NCI-H2029 (cell line): ENCODE data around the gene PLAAT4.
"Not testable (repeated sequence)": the region's sequence is repeated elsewhere in the genome, so short reads cannot be mapped to it uniquely, and the experiment has no call there.

ENCODE experiments used
- DNase-seq: peaks from one replicate; lab custom pipeline; 2025; lab: John Stamatoyannopoulos, UW

Gene PLAAT4

GRCh38 chr11:63511048-63511748, 25.4 kb upstream of the PLAAT4 start:
- no peak for DNase-seq

- no peak for DNase-seq
Observed at GRCh38 chr11:63512816-63513215, 23.8 kb upstream of the PLAAT4 start.

DNA sequence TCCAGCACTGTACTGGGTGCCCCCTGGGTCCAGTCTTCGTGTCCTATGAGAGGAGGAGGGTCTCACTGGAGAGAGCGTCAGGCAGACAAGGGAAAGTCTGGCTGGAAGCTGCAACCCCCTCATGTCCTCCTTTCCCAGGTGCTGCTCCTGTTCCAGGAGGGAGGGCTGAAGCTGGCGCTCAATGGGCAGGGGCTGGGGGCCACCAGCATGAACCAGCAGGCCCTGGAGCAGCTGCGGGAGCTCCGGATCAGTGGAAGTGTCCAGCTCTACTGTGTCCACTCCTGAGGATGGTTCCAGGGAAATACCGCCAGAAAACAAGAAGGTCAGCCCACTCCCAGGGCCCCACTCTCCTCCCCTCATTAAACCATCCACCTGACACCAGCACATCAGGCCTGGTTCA, 20.5 kb upstream of the PLAAT4 start:
- DNase-seq, result no peak

DNA sequence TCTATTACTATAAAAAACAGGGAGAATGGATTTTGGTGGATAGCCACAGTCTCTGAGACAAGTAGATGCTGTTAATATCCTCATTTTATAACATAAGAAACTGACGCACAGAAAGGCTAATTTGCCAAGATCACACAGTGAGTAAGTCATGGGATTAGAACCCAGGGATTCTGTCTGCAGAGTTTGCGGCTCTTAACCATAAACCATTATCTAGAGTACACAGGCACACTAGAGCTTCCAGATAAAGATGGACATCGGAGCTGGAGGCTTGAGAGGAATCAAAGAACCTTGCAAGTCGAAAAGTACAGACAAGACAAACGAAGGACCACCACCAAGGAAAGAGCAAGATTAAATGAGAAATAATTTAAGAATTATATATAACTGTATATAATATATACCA, 19.5 kb upstream of the PLAAT4 start:
- no peak for DNase-seq

- DNase-seq, result no peak
Observed at GRCh38 chr11:63518548-63518947, 18.1 kb upstream of the PLAAT4 start.

DNA sequence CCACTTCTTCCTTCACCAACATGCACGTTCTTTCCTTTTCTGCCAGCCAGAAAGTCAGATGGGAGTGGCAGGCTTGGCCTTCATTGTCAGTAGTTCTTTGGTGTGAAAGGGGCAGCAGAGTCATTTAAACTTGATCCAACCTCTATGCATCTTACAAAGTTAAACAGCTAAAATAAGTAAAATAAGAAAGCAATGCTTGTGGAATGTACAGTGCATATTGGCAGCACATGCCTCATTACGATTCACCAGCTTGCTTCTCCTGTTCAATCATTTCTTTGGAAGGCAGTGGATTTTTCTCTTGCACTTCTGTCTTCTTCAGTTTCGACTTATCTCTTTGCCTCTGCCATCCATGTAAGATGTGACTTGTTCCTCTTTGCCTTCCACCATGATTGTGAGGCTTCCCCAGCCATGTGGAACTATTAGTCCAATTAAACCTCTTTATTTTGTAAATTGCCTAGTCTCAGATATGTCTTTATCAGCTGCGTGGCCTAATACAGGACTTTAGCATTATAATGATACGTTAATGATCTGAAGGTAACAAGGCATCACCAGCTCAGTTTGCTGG, 15.9 kb upstream of the PLAAT4 start:
- no peak for DNase-seq

- DNase-seq, result no peak
Observed at GRCh38 chr11:63521896-63522295, 14.7 kb upstream of the PLAAT4 start.

GRCh38 chr11:63523151-63523550, 13.5 kb upstream of the PLAAT4 start:
- DNase-seq, result no peak

GRCh38 chr11:63527667-63528066, 8.9 kb upstream of the PLAAT4 start:
- DNase-seq, result no peak

GRCh38 chr11:63528156-63528555, 8.5 kb upstream of the PLAAT4 start:
- DNase-seq, result not testable (repeated sequence)

DNA sequence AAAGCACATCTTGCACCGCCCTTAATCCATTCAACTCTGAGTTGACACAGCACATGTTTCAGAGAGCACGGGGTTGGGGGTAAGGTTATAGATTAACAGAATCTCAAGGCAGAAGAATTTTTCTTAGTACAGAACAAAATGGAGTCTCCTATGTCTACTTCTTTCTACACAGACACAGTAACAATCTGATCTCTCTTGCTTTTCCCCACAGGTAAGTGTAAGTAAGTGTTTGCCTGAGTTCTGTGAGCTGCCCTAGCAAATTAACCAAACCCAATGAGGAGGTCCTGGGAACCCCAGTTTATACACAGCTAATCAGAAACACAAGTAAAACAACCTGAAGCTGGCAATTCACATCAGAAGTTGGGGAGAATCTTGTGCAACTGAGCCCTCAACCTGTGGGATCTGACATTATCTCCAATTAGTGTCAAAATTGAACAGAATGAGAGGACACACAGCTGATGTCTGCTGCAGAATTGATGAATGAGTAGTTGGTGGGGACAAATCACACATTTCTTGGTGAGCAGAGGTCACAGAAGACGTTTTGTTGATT, 7.8 kb upstream of the PLAAT4 start:
- not testable (repeated sequence) for DNase-seq

- DNase-seq, result not testable (repeated sequence)
Observed at GRCh38 chr11:63529373-63529772, 7.2 kb upstream of the PLAAT4 start.

DNA sequence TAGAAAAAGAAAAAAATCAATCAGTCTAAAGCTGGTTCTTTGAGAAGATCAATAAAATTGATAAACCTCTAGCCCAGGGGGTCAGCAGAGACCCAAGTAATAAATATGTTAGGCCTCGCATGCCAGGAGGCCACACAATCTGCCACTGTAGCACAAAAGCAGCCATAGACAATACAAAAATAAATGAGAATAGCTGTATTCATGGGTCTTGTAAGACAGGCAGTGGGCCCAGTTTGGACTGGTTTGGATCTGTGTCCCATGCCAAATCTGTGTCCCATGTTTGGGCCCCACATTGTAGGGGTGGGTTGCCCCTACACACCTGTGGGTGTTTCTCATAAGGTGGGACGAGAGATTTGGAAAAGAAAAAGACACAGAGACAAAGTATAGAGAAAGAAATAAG, 6.6 kb upstream of the PLAAT4 start:
- DNase-seq, result no peak

GRCh38 chr11:63531074-63531792, 5.4 kb upstream of the PLAAT4 start:
- DNase-seq, result peak; percentile 50

- DNase-seq, result no peak
Observed at GRCh38 chr11:63532117-63532516, 4.5 kb upstream of the PLAAT4 start.

GRCh38 chr11:63532799-63533475, 3.7 kb upstream of the PLAAT4 start:
- DNase-seq, result no peak

DNA sequence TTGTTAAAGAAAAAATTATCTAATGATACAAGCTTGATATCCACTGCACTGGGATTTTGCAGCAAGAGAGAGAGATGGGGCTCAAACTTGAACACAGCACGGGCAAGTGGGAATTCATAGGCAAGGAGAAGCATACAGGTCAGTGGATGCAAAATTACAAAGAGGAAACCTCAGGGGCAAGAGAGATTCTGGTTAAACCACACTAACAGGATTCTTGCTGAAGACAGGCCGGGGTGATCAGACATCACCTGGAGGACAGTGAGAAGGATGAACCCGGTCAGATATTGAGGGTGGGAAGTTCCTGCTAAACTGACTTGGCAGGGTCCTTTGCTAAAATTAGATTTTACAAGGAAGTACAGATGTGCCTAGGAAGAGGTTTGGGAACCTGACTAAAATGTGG, 2.5 kb upstream of the PLAAT4 start:
- no peak for DNase-seq

DNA sequence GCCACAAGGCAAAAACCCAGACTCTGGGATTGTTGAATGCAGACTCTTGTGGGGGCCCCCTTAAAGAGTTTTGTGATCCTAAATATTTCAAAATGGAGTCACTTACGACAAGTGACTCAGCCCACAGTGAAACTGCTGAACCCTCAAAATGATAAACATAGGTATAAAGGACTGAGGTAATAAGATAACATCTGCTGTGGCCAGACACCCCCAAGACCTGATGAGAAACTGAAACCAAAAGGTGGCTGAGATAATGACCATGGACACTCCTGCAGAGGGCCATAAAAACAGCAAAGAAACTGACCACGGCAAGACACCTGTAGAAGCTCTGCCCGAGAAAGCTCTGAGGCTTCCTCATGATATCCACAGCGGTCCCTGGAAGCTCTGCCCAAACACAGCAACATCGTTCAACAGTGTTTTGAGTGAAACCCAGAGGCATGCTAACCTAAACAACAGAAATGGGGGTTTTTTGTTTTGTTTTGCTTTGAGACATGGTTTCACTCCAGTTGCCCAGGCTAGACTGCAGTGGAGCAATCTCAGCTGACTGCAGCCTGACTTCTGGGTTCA, 1.6 kb upstream of the PLAAT4 start:
- no peak for DNase-seq

DNA sequence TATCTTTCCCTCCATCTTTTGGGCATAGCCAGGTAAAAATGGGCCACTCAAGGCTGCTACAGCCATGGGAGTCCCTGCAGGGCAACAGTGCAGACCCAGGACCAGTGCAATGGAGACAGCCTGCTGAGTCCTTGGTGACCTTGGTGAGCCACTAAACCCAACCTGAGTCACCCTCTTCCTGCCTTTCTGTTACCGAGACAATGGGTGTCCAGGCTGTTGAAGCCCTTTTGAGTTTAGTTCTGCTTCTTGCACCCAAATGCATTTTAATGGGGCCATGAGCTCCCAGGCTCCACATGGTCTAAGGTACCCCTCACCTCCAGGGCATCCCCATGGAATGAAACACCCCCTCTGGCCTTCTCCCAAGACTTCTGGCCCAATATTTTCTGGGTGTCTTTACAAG, 874 bp upstream of the PLAAT4 start:
- no peak for DNase-seq

DNA sequence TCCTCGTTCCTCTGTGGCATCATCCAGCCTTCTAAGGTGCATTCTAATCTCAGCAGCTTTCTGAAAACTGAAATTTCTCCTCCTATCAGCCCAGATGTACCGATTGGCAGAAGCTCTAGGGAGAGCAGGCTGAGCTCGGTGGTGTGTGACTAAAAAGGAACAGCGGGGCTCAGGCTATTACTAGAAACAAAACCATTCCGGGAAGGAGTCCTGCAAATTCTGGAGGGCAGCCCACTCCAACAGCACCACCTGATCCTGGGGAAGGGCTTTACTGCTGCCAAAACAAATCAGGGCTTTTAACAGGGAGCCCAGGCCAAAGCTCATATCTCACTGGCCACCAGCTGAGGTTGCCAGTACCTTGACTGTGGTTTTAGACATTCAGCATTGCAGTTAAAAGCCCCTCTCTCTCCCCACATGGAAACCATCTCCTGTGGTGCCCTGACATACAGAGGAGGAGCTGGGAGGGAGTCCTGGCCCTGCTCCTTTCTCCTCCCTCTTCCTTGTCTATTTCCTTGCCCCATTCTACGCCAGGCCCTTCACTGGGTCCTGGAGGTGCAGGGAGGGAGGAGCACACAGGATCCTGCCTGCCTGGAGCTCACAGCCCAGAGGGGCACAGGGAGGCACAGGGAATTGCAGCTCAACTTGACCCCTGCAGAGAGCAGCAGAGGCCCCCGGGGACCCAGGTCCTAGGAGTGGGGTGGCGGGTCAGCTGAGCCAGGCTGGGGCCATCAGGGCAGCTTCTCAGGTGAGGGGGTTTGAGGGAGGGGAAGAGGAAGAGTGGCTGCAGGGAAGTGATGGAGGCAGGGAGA, 889 bp downstream of the PLAAT4 start:
- peak; percentile 58 for DNase-seq

DNA sequence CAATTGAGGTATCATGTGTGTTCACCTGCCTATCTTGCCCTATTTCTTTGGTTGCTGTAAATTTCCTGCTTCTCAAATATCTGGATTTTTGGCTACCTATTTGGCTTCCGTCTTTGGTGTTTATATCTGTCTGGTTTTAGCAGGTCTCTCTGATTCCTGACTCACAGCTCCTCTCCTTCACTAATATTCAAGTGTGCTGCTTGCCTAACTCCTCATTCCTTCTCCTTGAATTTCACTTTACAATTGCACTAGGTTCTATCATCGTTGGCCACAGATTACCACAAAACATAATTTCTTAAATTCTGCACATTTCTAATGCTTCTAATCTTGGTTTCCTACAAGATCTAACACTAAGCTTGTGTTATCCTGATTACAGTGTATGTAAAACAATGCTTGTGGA, 5.9 kb downstream of the PLAAT4 start:
- DNase-seq, result not testable (repeated sequence)
